Peyer's patch (tissue), 4 donors: ENCODE data around the gene CYP21A2. TPM values are rescaled to one million over a fixed set of nuclear protein-coding genes. Genes with fewer than 3 reads are reported as not detected.
"Not testable (repeated sequence)": the region's sequence is repeated elsewhere in the genome, so short reads cannot be mapped to it uniquely, and the experiment has no call there.

ENCODE experiments used
- DNase-seq, 3 donors: peaks; one replicate each; pipeline ENCODE4 v3.0.0-alpha.2; 2017 to 2019
- H3K27ac ChIP-seq, 4 donors: fragments of 200-600 bp; sonication (generic); one replicate each; pipeline ENCODE4 v1.5.1; 2016 to 2019
- H3K27me3 ChIP-seq, 2 donors: fragments of 200-600 bp; sonication (generic); one replicate each; pipeline ENCODE4 v1.5.1; 2019
- H3K36me3 ChIP-seq, 3 donors: fragments of 200-600 bp; sonication (generic); one replicate each; pipeline ENCODE4 v1.5.1; 2016 to 2019
- H3K4me1 ChIP-seq, 4 donors: fragments of 200-600 bp; sonication (generic); one replicate each; pipeline ENCODE4 v1.5.1; 2016 to 2019
- H3K4me3 ChIP-seq, 4 donors: fragments of 200-600 bp; sonication (generic); 1 replicate in 3 of 4; 2 replicates in 1 of 4; pipeline ENCODE4 v1.5.1; 2016 to 2019; ENCODE audit warnings: mild to moderate bottlenecking in 1 of 4
- H3K9me3 ChIP-seq, 4 donors: fragments of 200-600 bp; sonication (generic); one replicate each; pipeline ENCODE4 v1.5.1; 2016 to 2019; ENCODE audit warnings: mild to moderate bottlenecking in 1 of 4
- CTCF ChIP-seq, 6 experiments: fragments of 450-650 bp in 4 of 6; fragments of 200-600 bp in 2 of 6; sonication (generic) in 1 of 6; IDR thresholded peaks; one replicate each; pipeline ENCODE4 v1.5.1; 2017 to 2019; ENCODE audit warnings: antibody characterized with exemption in 6 of 6, mild to moderate bottlenecking in 3 of 6, moderate library complexity in 1 of 6
- POLR2A ChIP-seq, 2 donors: fragments of 450-650 bp; IDR thresholded peaks; one replicate each; pipeline ENCODE4 v1.5.1; 2017; ENCODE audit warnings: antibody characterized with exemption in 2 of 2, mild to moderate bottlenecking in 2 of 2, moderate library complexity in 2 of 2
- total RNA-seq, 4 donors: library from RNA; depleted of rRNA; stranded (reverse); fragments of >200 nt; gene quantifications; one replicate each; pipeline ENCODE4 v1.1.0, GENCODE V29; 2016

The CYP21A2 gene
- total RNA-seq, 4 donors from 2014 or later: 1.2 TPM; not detected in 3

- Histone ChIP-seq H3K27me3 (no peaks in the 10 kb centered on the region), H3K4me3 (no peak overlapping the region), H3K36me3 (peaks cover 0 to 12% (median 0%) of the 10 kb centered on the region in 3 donors), H3K9me3 (no peaks in the 10 kb centered on the region), H3K4me1 (no peaks in the 10 kb centered on the region), H3K27ac (no peak overlapping the region)
- TF ChIP-seq CTCF (IDR thresholded peaks at IDR 0.05): no peak
- TF ChIP-seq POLR2A (IDR thresholded peaks at IDR 0.05): no peak
- DNase-seq: no peak
Measured at GRCh38 chr6:32057966-32058365, 19.8 kb downstream of the CYP21A2 start.

GRCh38 chr6:32058511-32058963 lies 20.3 kb downstream of the CYP21A2 start:
- TF ChIP-seq POLR2A (IDR thresholded peaks at IDR 0.05): no peak
- no peak for TF ChIP-seq CTCF (IDR thresholded peaks at IDR 0.05)
- no peaks in the 10 kb centered on the region for H3K27me3 ChIP-seq
- peaks cover 0 to 12% (median 0%) of the 10 kb centered on the region in 3 donors for H3K36me3 ChIP-seq
- no peak overlapping the region for H3K4me3 ChIP-seq
- no peak for DNase-seq
- H3K27ac ChIP-seq: no peak overlapping the region
- no peaks in the 10 kb centered on the region for H3K4me1 ChIP-seq
- no peaks in the 10 kb centered on the region for H3K9me3 ChIP-seq

GRCh38 chr6:32060966-32061655 lies 22.9 kb downstream of the CYP21A2 start:
- Histone ChIP-seq H3K36me3 (peaks cover 0 to 9% (median 0%) of the 10 kb centered on the region in 3 donors), H3K4me3 (no peak overlapping the region), H3K27ac (no peak overlapping the region), H3K4me1 (no peaks in the 10 kb centered on the region), H3K9me3 (no peaks in the 10 kb centered on the region), H3K27me3 (no peaks in the 10 kb centered on the region)
- TF ChIP-seq CTCF (IDR thresholded peaks at IDR 0.05): no peak
- no peak for TF ChIP-seq POLR2A (IDR thresholded peaks at IDR 0.05)
- no peak for DNase-seq

- Histone ChIP-seq H3K4me3 (no peak overlapping the region), H3K36me3 (peaks cover 0 to 16% (median 0%) of the 10 kb centered on the region in 3 donors), H3K27me3 (no peaks in the 10 kb centered on the region), H3K4me1 (no peaks in the 10 kb centered on the region), H3K9me3 (no peaks in the 10 kb centered on the region), H3K27ac (no peak overlapping the region)
- DNase-seq: no peak
- no peak for TF ChIP-seq CTCF (IDR thresholded peaks at IDR 0.05)
- no peak for TF ChIP-seq POLR2A (IDR thresholded peaks at IDR 0.05)
Measured at GRCh38 chr6:32064706-32065105, 26.5 kb downstream of the CYP21A2 start.

GRCh38 chr6:32067521-32067920 lies 29.3 kb downstream of the CYP21A2 start:
- not testable (repeated sequence) for DNase-seq, H3K27ac ChIP-seq, H3K36me3 ChIP-seq, H3K4me1 ChIP-seq, H3K27me3 ChIP-seq, H3K4me3 ChIP-seq, H3K9me3 ChIP-seq

GRCh38 chr6:32068315-32068714 lies 30.1 kb downstream of the CYP21A2 start:
- not testable (repeated sequence) for H3K27ac ChIP-seq, DNase-seq

GRCh38 chr6:32068867-32069266 lies 30.7 kb downstream of the CYP21A2 start:
- TF ChIP-seq CTCF (IDR thresholded peaks at IDR 0.05) (no peak), POLR2A (IDR thresholded peaks at IDR 0.05) (no peak)
- DNase-seq: no peak
- no peaks in the 10 kb centered on the region for H3K9me3 ChIP-seq
- H3K4me1 ChIP-seq: no peaks in the 10 kb centered on the region
- no peak overlapping the region for H3K27ac ChIP-seq
- no peak overlapping the region for H3K4me3 ChIP-seq
- H3K27me3 ChIP-seq: no peaks in the 10 kb centered on the region
- peaks cover 0 to 10% (median 0%) of the 10 kb centered on the region in 3 donors for H3K36me3 ChIP-seq

More at GRCh38 chr6:32068315-32068714, 30.1 kb downstream of the CYP21A2 start:
- not testable (repeated sequence) for H3K9me3 ChIP-seq, H3K4me3 ChIP-seq, H3K4me1 ChIP-seq, H3K36me3 ChIP-seq, H3K27me3 ChIP-seq
